NCI-H748 (cell line): Measurements from ENCODE around the gene METTL8.

ENCODE experiments used
- DNase-seq: peaks from one replicate; lab custom pipeline; 2025; ENCODE audit not compliant: unreplicated experiment; lab: John Stamatoyannopoulos, UW

The METTL8 gene

GRCh38 chr2:171347591-171348032 is 86.2 kb downstream of the METTL8 start:
- DNase-seq = no peak

DNA sequence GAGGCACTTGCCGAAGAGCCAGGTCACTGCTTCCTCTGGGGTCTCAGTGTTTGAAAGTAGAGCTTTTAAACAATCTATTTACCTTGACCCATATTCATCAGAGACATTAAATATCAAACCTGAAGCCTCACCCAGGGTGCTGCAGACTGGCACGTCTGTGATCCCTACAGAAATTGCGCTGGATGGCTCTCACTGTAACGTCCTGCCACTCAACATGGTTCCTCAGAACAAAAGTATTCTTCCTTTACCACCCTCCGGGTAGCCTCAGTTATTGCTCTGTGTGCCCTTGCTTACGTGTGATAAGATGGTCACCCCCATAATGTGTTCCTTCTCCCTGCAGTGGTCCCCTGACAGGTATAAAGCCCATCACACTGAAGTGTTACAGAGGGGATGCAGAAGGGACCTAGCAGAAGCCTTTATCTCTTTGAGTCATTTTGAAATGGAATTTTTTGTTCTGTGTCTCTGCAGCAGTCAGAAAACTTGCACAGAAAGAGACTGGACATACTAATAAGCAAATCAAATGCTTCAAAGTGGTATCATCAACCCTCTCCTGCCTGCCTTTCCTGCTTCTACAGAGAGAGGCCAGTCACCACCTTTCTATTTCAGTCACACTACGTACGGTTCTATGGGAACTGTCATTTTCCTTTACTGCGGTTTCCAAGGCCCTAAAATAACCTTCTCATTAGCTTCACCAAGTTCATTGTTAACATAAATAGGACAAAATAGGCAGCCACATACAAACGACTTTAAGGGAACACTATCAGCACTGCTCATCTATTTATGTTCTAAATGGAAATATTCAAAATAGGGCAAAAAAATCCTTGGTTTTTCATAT is 86.8 kb downstream of the METTL8 start:
- DNase-seq = no peak

DNA sequence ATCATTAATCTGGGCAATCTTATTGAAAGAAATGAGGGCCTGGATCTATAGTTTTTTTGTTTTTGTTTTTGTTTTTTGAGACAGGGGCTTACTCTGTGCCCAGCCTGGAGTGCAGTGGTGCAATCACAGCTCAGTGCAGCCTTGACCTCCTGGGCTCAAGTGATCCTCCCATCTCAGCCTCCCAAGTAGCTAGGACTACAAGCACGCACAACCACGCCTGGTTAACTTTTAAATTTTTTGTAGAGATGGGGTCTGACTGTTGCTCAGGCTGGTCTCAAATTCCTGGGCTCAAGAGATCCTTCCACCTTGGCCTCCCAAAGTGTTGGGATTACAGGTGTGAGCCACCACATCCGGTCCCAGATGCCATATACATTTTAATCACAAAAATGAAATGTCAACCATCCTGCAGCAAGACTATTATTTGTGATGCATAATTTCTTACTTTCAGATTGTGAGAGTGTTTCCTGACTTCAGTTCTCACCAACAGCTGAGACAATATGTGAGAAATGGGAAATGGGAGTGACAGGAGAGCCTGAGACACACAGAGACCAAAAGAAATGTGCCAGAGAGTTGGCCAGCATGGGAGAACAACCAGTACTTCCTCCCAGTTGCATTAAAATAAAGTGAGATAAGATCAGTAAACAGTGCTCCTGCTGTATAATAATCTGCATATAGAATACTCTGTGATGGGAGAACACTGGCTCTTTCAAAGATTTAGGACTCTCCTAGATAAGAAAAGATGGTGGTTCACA is 87.6 kb downstream of the METTL8 start:
- DNase-seq = no peak

- DNase-seq = no peak
Measured at GRCh38 chr2:171344182-171344581, 89.6 kb downstream of the METTL8 start.

DNA sequence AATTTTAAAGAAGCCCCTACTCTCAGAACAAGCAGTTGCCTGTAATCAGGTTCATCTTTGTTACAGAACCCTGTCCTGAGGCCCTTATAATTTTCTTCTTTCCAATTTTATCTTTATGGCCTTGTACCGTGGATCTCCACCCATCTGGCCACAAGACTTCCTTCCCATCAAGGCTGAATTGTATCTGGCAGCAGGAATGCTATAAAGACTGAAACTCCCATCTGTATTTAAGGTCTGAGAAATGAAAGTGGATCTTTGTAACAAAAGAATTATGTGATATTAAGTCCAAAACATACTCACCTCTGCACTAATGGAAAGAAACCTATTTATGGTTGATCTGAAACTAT is 91.8 kb downstream of the METTL8 start:
- no peak for DNase-seq

DNA sequence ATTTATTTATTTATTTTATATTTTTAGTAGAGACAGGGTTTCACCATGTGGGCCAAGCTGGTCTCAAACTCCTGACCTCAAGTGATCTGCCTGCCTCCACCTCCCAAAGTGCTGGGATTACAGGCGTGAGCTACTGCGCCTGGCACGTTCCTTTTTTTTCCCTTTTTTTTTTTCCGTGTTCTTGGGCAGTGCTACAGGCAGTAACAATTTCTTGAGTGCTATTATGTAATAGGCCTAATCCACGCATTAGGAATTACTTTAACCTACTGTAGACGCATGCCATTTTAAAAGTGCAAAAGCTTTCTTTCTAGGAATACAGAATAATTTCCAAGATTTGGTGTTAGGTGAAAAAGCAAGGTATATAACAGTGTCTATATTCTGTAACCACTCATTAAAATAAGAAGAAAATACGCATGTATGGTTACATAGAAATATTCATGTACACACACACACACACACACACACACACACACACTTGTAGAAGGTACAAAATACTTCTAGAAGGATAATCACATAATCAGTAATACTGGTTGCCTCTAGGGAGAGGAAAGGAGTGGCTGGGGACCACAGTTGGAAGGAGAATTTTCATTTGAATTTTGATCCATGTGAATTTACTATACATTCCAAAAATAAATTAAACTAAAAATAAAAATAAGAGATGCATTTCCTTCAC is 92.3 kb downstream of the METTL8 start:
- no peak for DNase-seq

DNA sequence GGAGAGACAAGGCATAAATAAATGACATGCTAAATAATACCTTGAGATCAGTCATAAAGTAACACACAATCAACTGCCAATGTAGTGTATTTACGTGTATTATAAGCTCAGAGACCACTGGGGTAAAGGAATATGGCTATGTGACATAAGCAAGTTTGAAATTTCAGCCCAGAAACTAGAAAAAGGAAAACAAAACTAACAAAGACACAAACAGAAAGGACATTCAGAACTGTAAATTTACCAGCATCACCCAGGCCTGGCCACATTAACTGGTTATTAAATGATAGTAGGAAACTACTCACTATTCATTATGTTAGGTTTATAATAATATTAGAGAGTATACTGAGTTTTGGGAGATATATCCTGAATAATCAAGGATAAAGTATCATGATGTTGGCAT is 98.8 kb downstream of the METTL8 start:
- no peak for DNase-seq

- DNase-seq = no peak
Measured at GRCh38 chr2:171334171-171334570, 99.6 kb downstream of the METTL8 start.

GRCh38 chr2:171330155-171330956 is 103.4 kb downstream of the METTL8 start:
- DNase-seq = no peak

DNA sequence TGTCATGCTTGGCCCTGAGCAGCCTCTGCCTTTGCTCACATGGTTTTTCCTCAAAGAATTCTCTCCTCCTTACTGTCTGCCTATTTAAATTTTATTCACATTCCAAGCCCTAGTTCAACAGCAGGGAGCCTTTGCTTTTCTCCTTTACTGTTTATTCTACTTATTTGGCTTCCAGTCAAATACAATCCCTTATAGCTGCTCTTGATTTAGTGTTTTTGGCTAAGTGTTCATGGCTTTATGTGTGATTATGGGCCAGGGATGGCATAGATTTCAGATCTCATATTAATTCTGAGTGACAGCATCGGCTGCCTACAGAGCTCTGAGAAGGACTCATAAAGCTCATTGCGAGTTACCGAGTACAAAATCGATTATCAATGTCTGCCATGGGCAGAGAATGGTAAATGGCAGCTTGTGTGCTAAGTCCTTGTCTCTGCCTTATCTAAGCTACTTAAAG is 106.7 kb downstream of the METTL8 start:
- no peak for DNase-seq

DNA sequence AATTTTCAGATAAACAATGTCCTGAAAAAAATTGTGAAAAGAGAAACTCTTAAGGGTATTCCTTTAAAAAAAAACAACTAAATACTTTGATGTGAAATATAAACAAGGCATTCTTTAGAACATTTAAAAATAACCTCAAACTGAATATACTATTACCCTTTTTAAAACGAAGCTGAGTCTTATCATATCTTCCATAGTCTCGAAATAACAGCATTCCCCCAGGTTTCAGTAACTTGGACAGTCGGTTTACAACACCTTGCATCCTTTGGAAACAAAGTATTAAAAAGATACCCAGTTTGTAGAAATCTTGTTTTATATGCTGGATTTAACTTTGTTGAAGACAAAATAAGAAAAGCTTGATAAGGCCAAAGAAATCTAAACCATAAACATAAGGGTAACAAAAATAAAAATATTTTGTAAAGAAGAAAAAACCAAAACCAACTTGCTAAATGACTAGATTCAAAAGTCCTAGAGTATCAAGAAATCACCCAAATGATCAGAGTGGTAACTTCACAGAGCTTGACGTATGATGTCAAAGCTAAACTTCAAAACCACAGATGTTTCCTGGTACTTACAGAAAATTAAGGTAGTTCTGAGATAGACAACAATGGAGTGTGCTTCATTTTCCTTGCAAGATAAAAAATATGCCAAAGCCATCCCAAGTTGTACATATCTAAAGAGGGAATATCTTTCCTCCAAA is 107.8 kb downstream of the METTL8 start:
- no peak for DNase-seq

GRCh38 chr2:171323971-171324528 is 109.7 kb downstream of the METTL8 start:
- no peak for DNase-seq

GRCh38 chr2:171322928-171323327 is 110.9 kb downstream of the METTL8 start:
- DNase-seq = no peak

GRCh38 chr2:171320731-171321130 is 113.1 kb downstream of the METTL8 start:
- no peak for DNase-seq

DNA sequence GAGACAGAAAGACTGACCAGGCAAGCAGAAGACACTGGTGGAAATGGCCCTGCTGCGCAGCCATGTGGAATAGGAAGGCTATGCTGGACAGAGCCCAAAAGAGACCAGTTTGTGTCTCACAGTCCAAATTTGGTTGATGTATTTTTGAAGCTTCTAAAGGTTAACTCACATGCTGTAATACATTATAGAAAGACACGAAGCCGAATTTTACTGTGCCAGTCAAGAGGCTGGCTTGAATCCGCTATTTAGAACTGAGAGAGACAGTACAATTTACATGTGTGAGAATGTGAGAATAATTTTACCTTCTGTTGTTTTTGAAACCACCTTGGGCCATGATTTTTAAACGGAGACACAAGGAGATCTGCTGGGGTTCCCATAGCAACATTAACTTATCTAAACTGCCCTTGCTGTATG is 113.6 kb downstream of the METTL8 start:
- no peak for DNase-seq

GRCh38 chr2:171319164-171319810 is 114.5 kb downstream of the METTL8 start:
- DNase-seq = no peak

DNA sequence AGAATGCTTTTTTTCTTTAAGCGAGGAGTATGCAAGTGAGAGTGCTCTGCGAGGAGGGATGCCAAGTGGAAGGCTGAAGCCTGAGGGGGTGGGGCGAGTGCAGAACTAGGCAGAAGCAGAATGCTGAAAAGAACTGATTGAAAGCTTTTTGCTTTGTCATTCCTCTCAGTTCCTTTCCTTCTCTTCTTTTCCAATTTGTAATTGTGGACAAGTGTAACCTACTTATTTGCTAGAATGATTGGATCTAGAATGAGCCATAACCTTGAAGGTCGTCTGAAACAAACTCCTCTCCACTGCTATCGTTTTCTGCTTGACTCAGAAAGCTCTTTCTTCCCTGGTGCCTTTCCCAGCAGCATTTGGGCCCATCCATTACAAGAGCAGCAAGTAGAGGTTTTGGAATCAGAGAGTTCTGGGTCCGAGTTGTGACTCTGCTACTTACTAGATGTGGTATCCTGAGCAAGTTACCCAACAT is 115.3 kb downstream of the METTL8 start:
- DNase-seq = no peak

- DNase-seq = no peak
Measured at GRCh38 chr2:171317492-171318125, 116.2 kb downstream of the METTL8 start.
